ENCODE measurements around the gene CCDC77. TPM values are rescaled to one million over a fixed set of nuclear protein-coding genes. Genes with fewer than 3 reads are reported as not detected.

Gene CCDC77
- total RNA-seq, 1 donor from 2014 or later, result 12.7 TPM

- DNase-seq (ENCODE audit: low spot score), result no peak
These were observed 51.3 kb downstream of the CCDC77 start for GRCh38 chr12:452667-453210.

GRCh38 chr12:454833-455232 is 53.4 kb downstream of the CCDC77 start:
- DNase-seq (ENCODE audit: low spot score), result no peak

GRCh38 chr12:455821-456220 is 54.4 kb downstream of the CCDC77 start:
- DNase-seq (ENCODE audit: low spot score), result no peak

GRCh38 chr12:457676-458075 is 56.2 kb downstream of the CCDC77 start:
- no peak for DNase-seq (ENCODE audit: low spot score)

- DNase-seq (ENCODE audit: low spot score), result no peak
These were observed 57.6 kb downstream of the CCDC77 start for GRCh38 chr12:459050-459429.

GRCh38 chr12:459430-460258 is 58.2 kb downstream of the CCDC77 start, which contains the start of gene B4GALNT3:
TSS of gene B4GALNT3 (plus strand) at chr12:459939. CDS start at chr12:460377, 438 bp downstream.
- no peak for DNase-seq (ENCODE audit: low spot score)

- DNase-seq (ENCODE audit: low spot score), result no peak
These were observed 59.1 kb downstream of the CCDC77 start for GRCh38 chr12:460261-461230.

GRCh38 chr12:461425-461824 is 60.0 kb downstream of the CCDC77 start:
- DNase-seq (ENCODE audit: low spot score), result no peak

GRCh38 chr12:462936-463705 is 61.7 kb downstream of the CCDC77 start:
- no peak for DNase-seq (ENCODE audit: low spot score)

- no peak for DNase-seq (ENCODE audit: low spot score)
These were observed 63.2 kb downstream of the CCDC77 start for GRCh38 chr12:464484-465267.

GRCh38 chr12:466039-466438 is 64.6 kb downstream of the CCDC77 start:
- no peak for DNase-seq (ENCODE audit: low spot score)

- no peak for DNase-seq (ENCODE audit: low spot score)
These were observed 65.3 kb downstream of the CCDC77 start for GRCh38 chr12:466762-467161.

- DNase-seq (ENCODE audit: low spot score), result no peak
These were observed 66.1 kb downstream of the CCDC77 start for GRCh38 chr12:467591-467990.

GRCh38 chr12:468671-469389 is 67.4 kb downstream of the CCDC77 start:
- DNase-seq (ENCODE audit: low spot score), result no peak

GRCh38 chr12:470133-470532 is 68.7 kb downstream of the CCDC77 start:
- no peak for DNase-seq (ENCODE audit: low spot score)

- no peak for DNase-seq (ENCODE audit: low spot score)
These were observed 71.8 kb downstream of the CCDC77 start for GRCh38 chr12:473198-473597.

- no peak for DNase-seq (ENCODE audit: low spot score)
These were observed 72.6 kb downstream of the CCDC77 start for GRCh38 chr12:473863-474577.

GRCh38 chr12:475286-475685 is 73.8 kb downstream of the CCDC77 start:
- no peak for DNase-seq (ENCODE audit: low spot score)

- no peak for DNase-seq (ENCODE audit: low spot score)
These were observed 77.7 kb downstream of the CCDC77 start for GRCh38 chr12:479161-479560.

Measured in ureter (tissue), 1 donor.